HG03175 (cell line): ENCODE measurements around the gene ADORA2A.

Experiments used
- ATAC-seq: cut with Tn5 transposase; IDR thresholded peaks from one replicate; pipeline ENCODE4 v1.9.1; 2021; ENCODE audit warnings: mild to moderate bottlenecking, moderate library complexity; ENCODE audit not compliant: unreplicated experiment

Gene ADORA2A

GRCh38 chr22:24417200-24417599 is 10.2 kb upstream of the ADORA2A start:
- no peak for ATAC-seq

- ATAC-seq: no peak
Observed at GRCh38 chr22:24417901-24418641, 9.3 kb upstream of the ADORA2A start.

- no peak for ATAC-seq
Observed at GRCh38 chr22:24418786-24419474, 8.5 kb upstream of the ADORA2A start.

GRCh38 chr22:24419475-24419850 is 7.9 kb upstream of the ADORA2A start:
- ATAC-seq: no peak

- ATAC-seq: no peak
Observed at GRCh38 chr22:24420072-24420976, 7.1 kb upstream of the ADORA2A start.

- no peak for ATAC-seq
Observed at GRCh38 chr22:24420977-24421343, 6.4 kb upstream of the ADORA2A start.

GRCh38 chr22:24421428-24421931 is 5.9 kb upstream of the ADORA2A start:
- ATAC-seq: no peak

GRCh38 chr22:24422102-24422665 is 5.2 kb upstream of the ADORA2A start:
- ATAC-seq: no peak

GRCh38 chr22:24423519-24424000 is 3.8 kb upstream of the ADORA2A start:
- ATAC-seq: no peak

GRCh38 chr22:24424001-24424900 is 3.1 kb upstream of the ADORA2A start:
- ATAC-seq: no peak

- ATAC-seq: no peak
Observed at GRCh38 chr22:24424901-24425775, 2.3 kb upstream of the ADORA2A start.

GRCh38 chr22:24426436-24426835 is 963 bp upstream of the ADORA2A start:
- ATAC-seq: no peak

- ATAC-seq: no peak
Observed at GRCh38 chr22:24426851-24427499, 424 bp upstream of the ADORA2A start.

- no peak for ATAC-seq
Observed at GRCh38 chr22:24428751-24429410, 1.5 kb downstream of the ADORA2A start.

- no peak for ATAC-seq
Observed at GRCh38 chr22:24429411-24430365, 2.3 kb downstream of the ADORA2A start.

- no peak for ATAC-seq
Observed at GRCh38 chr22:24430431-24431308, 3.3 kb downstream of the ADORA2A start.
